ENCODE measurements around the gene S100A16.

GRCh38 chr1:153586347-153586746 is 26.6 kb downstream of the S100A16 start:
- TF ChIP-seq, protein P1, sequence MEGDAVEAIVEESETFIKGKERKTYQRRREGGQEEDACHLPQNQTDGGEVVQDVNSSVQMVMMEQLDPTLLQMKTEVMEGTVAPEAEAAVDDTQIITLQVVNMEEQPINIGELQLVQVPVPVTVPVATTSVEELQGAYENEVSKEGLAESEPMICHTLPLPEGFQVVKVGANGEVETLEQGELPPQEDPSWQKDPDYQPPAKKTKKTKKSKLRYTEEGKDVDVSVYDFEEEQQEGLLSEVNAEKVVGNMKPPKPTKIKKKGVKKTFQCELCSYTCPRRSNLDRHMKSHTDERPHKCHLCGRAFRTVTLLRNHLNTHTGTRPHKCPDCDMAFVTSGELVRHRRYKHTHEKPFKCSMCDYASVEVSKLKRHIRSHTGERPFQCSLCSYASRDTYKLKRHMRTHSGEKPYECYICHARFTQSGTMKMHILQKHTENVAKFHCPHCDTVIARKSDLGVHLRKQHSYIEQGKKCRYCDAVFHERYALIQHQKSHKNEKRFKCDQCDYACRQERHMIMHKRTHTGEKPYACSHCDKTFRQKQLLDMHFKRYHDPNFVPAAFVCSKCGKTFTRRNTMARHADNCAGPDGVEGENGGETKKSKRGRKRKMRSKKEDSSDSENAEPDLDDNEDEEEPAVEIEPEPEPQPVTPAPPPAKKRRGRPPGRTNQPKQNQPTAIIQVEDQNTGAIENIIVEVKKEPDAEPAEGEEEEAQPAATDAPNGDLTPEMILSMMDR (conservative IDR thresholded peaks at IDR 0.05 in 1 of 2, IDR thresholded peaks at IDR 0.05 in 1 of 2; ENCODE audit: low read depth in 1 of 2, low read length in 2 of 2): no peak
- no peak for TF ChIP-seq EZH2 (IDR thresholded peaks at IDR 0.05; ENCODE audit: low read length, missing control alignments)
